ENCODE data around the gene MRGPRE.

DNA sequence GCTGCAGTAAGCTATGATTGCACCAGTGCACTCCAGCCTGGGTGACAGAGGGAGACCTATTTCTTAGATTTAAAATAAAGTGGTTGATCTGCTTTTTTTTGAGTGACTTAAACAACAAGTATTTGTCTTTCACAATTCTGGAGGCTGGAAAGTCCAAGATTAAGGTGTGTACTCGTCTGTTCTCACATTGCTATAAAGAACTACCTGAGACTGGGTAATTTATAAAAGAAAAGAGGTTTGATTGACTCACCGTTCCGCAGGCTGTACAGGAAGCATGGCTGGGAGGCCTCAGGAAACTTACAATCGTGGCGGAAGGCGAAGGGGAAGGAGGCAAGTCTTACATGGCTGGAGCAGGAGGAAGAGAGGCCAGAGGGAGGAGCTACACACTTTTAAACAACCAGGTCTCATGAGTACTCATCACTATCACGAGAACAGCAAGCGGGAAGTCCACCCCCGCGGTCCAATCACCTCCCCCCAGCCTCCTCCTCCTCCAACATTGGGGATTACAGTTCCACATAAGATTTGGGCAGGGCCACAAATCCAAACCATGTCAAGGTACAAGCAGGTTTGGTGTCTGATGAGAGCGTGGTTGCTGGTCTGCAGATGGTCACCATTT, 47.4 kb downstream of the MRGPRE start:
- TF ChIP-seq, protein P1, sequence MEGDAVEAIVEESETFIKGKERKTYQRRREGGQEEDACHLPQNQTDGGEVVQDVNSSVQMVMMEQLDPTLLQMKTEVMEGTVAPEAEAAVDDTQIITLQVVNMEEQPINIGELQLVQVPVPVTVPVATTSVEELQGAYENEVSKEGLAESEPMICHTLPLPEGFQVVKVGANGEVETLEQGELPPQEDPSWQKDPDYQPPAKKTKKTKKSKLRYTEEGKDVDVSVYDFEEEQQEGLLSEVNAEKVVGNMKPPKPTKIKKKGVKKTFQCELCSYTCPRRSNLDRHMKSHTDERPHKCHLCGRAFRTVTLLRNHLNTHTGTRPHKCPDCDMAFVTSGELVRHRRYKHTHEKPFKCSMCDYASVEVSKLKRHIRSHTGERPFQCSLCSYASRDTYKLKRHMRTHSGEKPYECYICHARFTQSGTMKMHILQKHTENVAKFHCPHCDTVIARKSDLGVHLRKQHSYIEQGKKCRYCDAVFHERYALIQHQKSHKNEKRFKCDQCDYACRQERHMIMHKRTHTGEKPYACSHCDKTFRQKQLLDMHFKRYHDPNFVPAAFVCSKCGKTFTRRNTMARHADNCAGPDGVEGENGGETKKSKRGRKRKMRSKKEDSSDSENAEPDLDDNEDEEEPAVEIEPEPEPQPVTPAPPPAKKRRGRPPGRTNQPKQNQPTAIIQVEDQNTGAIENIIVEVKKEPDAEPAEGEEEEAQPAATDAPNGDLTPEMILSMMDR (IDR thresholded peaks at IDR 0.05; ENCODE audit: insufficient read depth, low read length, poor library complexity, severe bottlenecking), result no peak
- no peak for TF ChIP-seq EZH2phosphoT487 (conservative IDR thresholded peaks at IDR 0.05; ENCODE audit: low read length)

All from SU-DHL-6 (cell line).